ENCODE results near the gene SLC39A7.

GRCh38 chr6:33174784-33175183, 25.9 kb upstream of the SLC39A7 start:
- TF ChIP-seq CTCF (IDR thresholded peaks at IDR 0.05) (no peak), POLR2A (IDR thresholded peaks at IDR 0.05) (no peak), EP300 (IDR thresholded peaks at IDR 0.05) (no peak)

Data from upper lobe of left lung (tissue), 4 donors.